Choroid plexus epithelial cell (primary cell): ENCODE results near the gene RFX2.

Experiments used
- DNase-seq: peaks from one replicate; pipeline ENCODE4 v3.0.0-alpha.2; 2010; ENCODE audit warnings: low read depth
- H3K4me3 ChIP-seq: 2 replicates; pipeline ENCODE4 v1.5.1; 2011; ENCODE audit warnings: low read depth, mild to moderate bottlenecking, control low read depth, low read length, moderate library complexity
- CTCF ChIP-seq: conservative IDR thresholded peaks from 2 replicates; pipeline ENCODE4 v1.5.1; 2011; ENCODE audit warnings: low read depth, mild to moderate bottlenecking, control low read depth, inconsistent platforms, low read length, moderate library complexity

Gene RFX2

GRCh38 chr19:6039566-6040225 lies 70.6 kb downstream of the RFX2 start:
- no peak for DNase-seq
- TF ChIP-seq CTCF = no peak
- no peak overlapping the region for H3K4me3 ChIP-seq

GRCh38 chr19:6038634-6039405 lies 71.5 kb downstream of the RFX2 start:
- H3K4me3 ChIP-seq = no peak overlapping the region
- peak; percentile 31 for DNase-seq
- no peak for TF ChIP-seq CTCF

- H3K4me3 ChIP-seq = no peak overlapping the region
- no peak for TF ChIP-seq CTCF
- DNase-seq = no peak
Observed at GRCh38 chr19:6035026-6035425, 75.3 kb downstream of the RFX2 start.

- DNase-seq = no peak
- no peak overlapping the region for H3K4me3 ChIP-seq
- no peak for TF ChIP-seq CTCF
Observed at GRCh38 chr19:6034512-6034911, 75.8 kb downstream of the RFX2 start.

GRCh38 chr19:6033744-6034264 lies 76.5 kb downstream of the RFX2 start:
- no peak for TF ChIP-seq CTCF
- DNase-seq = no peak
- no peak overlapping the region for H3K4me3 ChIP-seq

GRCh38 chr19:6032827-6033226 lies 77.5 kb downstream of the RFX2 start:
- TF ChIP-seq CTCF = no peak
- H3K4me3 ChIP-seq = no peak overlapping the region
- no peak for DNase-seq
